ENCODE results near the gene NYAP2.

Gene NYAP2

GRCh38 chr2:225379856-225380255 lies 19.7 kb upstream of the NYAP2 start:
- Histone ChIP-seq H3K9me3 (ENCODE audit: low read length) (no peaks in the 10 kb centered on the region), H3K27me3 (ENCODE audit: insufficient read depth, low read length) (no peaks in the 10 kb centered on the region), H3K4me2 (ENCODE audit: low read length) (no peak overlapping the region), H3K36me3 (ENCODE audit: insufficient read depth, low read length) (no peaks in the 10 kb centered on the region), H4K20me1 (ENCODE audit: insufficient read depth, low read length) (no peaks in the 10 kb centered on the region), H3K79me2 (ENCODE audit: insufficient read depth, low read length) (no peaks in the 10 kb centered on the region), H3K9me2 (ENCODE audit: low read depth, low read length) (no peaks in the 10 kb centered on the region), H3K27ac (ENCODE audit: low read depth, low read length, poor library complexity, severe bottlenecking) (no peak overlapping the region), H3K4me3 (ENCODE audit: low read depth, low read length, poor library complexity, severe bottlenecking) (no peak overlapping the region), H3K4me1 (ENCODE audit: insufficient read depth, low read length, severe bottlenecking) (no peaks in the 10 kb centered on the region), H3K9ac (ENCODE audit: low read length) (no peak overlapping the region), H3F3A (ENCODE audit: insufficient read depth, low read length) (no peaks in the 10 kb centered on the region), H2AFZ (ENCODE audit: low read length) (no peak overlapping the region)
- TF ChIP-seq CTCF (IDR thresholded peaks at IDR 0.05; ENCODE audit: low read length) (no peak), EZH2 (IDR thresholded peaks at IDR 0.05; ENCODE audit: borderline replicate concordance, low read length) (no peak)

- Histone ChIP-seq H2AFZ (ENCODE audit: low read length) (no peak overlapping the region), H3K4me1 (ENCODE audit: insufficient read depth, low read length, severe bottlenecking) (no peaks in the 10 kb centered on the region), H3K9me2 (ENCODE audit: low read depth, low read length) (no peaks in the 10 kb centered on the region), H3K36me3 (ENCODE audit: insufficient read depth, low read length) (no peaks in the 10 kb centered on the region), H3K79me2 (ENCODE audit: insufficient read depth, low read length) (no peaks in the 10 kb centered on the region), H4K20me1 (ENCODE audit: insufficient read depth, low read length) (no peaks in the 10 kb centered on the region), H3K27me3 (ENCODE audit: insufficient read depth, low read length) (no peaks in the 10 kb centered on the region), H3K4me2 (ENCODE audit: low read length) (no peak overlapping the region), H3K4me3 (ENCODE audit: low read depth, low read length, poor library complexity, severe bottlenecking) (no peak overlapping the region), H3K27ac (ENCODE audit: low read depth, low read length, poor library complexity, severe bottlenecking) (no peak overlapping the region), H3K9me3 (ENCODE audit: low read length) (no peaks in the 10 kb centered on the region), H3F3A (ENCODE audit: insufficient read depth, low read length) (no peaks in the 10 kb centered on the region), H3K9ac (ENCODE audit: low read length) (no peak overlapping the region)
- TF ChIP-seq CTCF (IDR thresholded peaks at IDR 0.05; ENCODE audit: low read length) (no peak), EZH2 (IDR thresholded peaks at IDR 0.05; ENCODE audit: borderline replicate concordance, low read length) (no peak)
These were observed 17.9 kb upstream of the NYAP2 start for GRCh38 chr2:225381609-225382008.

GRCh38 chr2:225398372-225398771 lies 1.1 kb upstream of the NYAP2 start:
- TF ChIP-seq EZH2 (IDR thresholded peaks at IDR 0.05; ENCODE audit: borderline replicate concordance, low read length): no peak
- no peak for TF ChIP-seq CTCF (IDR thresholded peaks at IDR 0.05; ENCODE audit: low read length)
- Histone ChIP-seq H3K4me1 (ENCODE audit: insufficient read depth, low read length, severe bottlenecking) (no peaks in the 10 kb centered on the region), H3K9me2 (ENCODE audit: low read depth, low read length) (no peaks in the 10 kb centered on the region), H3K27ac (ENCODE audit: low read depth, low read length, poor library complexity, severe bottlenecking) (no peak overlapping the region), H3K79me2 (ENCODE audit: insufficient read depth, low read length) (no peaks in the 10 kb centered on the region), H3F3A (ENCODE audit: insufficient read depth, low read length) (no peaks in the 10 kb centered on the region), H2AFZ (ENCODE audit: low read length) (no peak overlapping the region), H3K9me3 (ENCODE audit: low read length) (no peaks in the 10 kb centered on the region), H3K4me3 (ENCODE audit: low read depth, low read length, poor library complexity, severe bottlenecking) (no peak overlapping the region), H3K9ac (ENCODE audit: low read length) (no peak overlapping the region), H3K4me2 (ENCODE audit: low read length) (no peak overlapping the region), H4K20me1 (ENCODE audit: insufficient read depth, low read length) (no peaks in the 10 kb centered on the region), H3K27me3 (ENCODE audit: insufficient read depth, low read length) (no peaks in the 10 kb centered on the region), H3K36me3 (ENCODE audit: insufficient read depth, low read length) (no peaks in the 10 kb centered on the region)
